GM12872 (cell line): Measurements from ENCODE around the gene BMS1.

Experiments used
- TF ChIP-seq, protein P1 (sequence below): IDR thresholded peaks from 3 replicates; pipeline ENCODE4 v1.5.1; 2011; ENCODE audit warnings: low read depth, mild to moderate bottlenecking, low read length, moderate library complexity; ENCODE audit not compliant: insufficient read depth

BMS1 gene

DNA sequence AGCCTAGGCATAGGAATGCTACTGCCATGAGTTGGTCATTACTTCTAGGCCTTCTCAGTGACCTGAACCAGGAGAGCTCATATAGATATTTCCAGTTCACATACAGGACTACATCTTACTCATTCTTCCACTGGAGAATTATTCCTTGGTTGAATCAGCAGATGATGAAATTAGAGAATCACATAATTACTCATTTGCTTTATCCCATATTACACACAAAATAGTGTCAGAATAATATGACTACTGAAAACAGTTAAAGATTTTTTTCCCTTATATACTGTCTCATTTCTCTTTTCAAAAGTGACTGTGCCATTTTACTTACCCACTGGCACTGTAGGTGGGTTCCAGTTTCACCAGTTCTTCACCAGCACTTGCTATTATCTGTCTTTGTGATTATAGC is 18.5 kb downstream of the BMS1 start:
- TF ChIP-seq, protein P1, sequence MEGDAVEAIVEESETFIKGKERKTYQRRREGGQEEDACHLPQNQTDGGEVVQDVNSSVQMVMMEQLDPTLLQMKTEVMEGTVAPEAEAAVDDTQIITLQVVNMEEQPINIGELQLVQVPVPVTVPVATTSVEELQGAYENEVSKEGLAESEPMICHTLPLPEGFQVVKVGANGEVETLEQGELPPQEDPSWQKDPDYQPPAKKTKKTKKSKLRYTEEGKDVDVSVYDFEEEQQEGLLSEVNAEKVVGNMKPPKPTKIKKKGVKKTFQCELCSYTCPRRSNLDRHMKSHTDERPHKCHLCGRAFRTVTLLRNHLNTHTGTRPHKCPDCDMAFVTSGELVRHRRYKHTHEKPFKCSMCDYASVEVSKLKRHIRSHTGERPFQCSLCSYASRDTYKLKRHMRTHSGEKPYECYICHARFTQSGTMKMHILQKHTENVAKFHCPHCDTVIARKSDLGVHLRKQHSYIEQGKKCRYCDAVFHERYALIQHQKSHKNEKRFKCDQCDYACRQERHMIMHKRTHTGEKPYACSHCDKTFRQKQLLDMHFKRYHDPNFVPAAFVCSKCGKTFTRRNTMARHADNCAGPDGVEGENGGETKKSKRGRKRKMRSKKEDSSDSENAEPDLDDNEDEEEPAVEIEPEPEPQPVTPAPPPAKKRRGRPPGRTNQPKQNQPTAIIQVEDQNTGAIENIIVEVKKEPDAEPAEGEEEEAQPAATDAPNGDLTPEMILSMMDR: no peak

DNA sequence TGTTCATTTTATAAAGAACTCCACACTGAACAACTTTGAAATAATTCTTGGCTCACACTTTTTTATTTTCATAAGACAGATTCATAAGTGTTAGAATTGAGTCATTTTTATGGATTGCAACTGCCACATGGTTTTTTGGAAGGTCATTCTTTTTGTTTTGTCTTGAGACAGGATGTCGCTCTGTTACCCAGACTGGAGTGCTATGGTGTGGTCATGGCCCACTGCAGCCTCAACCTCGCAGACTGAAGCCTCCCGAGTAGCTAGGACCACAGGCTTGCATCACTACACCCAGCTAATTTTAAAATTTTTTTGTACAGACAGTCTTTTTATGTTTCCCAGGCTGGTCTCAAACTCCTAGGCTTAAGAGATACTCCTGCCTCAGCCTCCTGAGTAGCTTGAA is 20.3 kb downstream of the BMS1 start:
- TF ChIP-seq, protein P1: no peak

DNA sequence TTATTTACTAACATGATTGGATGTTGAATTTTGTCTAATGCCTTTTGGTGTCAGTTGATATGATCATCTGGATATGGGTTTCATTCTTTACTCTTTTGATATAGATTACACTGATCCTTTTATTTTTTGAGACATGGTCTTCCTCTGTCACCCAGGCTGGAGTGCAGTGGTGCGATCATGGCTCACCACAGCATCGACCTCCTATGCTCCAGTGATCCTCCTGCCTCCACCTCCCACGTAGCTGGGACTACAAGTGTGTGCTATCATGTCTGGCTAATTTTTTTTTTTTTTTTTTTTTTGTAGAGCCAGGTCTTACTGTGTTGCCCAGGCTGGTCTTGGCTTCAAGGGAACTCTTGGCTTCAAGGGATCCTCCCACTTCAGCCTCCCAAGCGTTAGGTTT is 27.1 kb downstream of the BMS1 start:
- TF ChIP-seq, protein P1: no peak

DNA sequence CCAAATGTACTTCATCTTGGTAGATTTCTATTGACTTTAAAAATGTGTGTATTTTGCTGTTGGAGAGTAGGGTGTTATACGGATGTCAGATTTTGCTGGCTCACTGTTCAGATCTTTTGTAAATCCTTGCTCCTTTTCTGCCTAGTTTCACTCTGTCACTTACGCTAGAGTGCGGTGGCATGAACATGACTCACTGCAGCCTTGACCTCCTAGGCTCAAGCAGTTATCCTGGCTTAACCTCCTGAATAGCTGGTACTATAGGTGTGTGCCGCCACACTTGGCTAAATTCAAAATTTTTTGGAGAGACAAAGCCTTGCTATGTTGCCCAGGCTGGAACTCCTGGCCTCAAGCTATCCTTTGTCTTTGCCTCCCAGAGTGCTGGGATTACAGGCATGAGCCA is 29.4 kb downstream of the BMS1 start:
- TF ChIP-seq, protein P1: no peak

DNA sequence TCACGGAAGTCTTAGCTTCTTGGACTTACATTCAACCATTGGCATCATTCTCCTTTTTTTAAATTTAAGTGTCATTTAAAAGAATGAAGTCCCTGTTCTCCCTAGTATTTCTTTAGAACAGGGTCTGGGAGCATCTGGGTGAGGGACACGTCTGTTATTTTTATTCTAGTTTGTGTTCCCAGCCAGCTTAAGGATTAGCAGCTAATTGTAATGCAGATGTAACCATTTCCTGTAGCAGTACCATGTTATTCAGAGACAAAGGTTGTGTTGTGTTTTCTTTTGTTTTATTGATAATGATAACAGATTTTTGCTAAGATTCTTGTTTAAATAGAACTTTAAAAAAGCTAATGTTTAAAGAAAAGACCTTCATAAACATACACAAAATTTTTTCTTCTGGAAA is 34.3 kb downstream of the BMS1 start:
- TF ChIP-seq, protein P1: no peak

DNA sequence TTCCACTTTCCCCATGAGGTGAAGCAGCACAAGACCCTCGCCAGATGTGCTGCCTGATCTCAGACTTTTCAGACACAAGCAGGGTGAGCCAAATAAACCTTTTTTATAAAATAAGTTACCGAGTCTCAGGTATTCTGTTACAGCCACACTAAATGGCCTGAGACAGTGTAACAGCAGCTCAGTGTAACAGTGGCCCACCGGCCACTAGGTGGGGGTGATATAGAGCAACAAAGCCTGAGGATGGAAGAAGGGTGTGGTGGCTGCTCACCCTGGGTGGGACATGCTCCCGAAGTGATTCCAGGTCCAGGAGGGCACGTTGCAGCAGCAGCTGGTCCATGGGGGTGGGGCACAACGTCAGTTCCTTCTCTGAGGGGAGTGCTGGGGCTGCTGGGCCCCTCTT is 44.6 kb downstream of the BMS1 start:
- TF ChIP-seq, protein P1: no peak

DNA sequence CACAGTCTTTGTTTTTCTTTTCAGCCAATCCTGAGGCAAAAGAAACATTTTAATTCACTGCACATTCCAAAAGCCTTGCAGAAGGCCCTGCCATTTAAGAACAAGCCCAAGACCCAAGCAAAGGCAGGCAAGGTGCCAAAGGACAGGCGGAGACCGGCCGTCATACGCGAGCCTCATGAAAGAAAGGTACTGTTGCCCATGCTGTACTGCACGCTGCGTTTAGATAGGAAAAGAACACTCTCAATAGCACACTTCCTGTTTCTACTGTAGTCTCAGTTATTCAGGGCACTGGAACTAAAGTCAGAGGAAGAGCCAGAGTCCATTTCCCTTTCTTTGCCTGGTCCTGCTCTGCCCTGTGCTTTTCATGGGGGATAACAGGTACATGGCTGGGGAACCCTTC is 47.6 kb downstream of the BMS1 start:
- TF ChIP-seq, protein P1: no peak

DNA sequence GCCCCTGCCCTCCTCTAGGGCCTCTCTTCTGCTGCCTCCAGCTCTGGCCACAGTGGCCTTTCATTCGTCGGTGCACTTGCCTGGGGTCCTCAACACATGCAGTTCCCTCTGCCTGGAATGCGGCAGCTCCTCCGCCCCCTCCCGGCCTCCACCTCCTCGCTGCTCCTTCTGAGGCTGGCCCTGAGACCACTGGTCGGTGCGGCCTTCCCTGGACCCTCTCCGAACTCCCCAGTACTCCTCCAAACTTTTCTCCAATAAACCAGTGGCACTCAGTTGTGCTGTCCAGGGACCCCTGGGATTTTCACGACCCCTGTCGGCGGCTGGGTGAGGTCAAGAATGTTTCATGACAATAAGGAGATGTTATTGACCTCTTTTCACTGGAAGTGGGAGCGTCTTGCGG is 53.5 kb downstream of the BMS1 start:
- TF ChIP-seq, protein P1: no peak
